ENCODE measurements around the gene CRIP2.

DNA sequence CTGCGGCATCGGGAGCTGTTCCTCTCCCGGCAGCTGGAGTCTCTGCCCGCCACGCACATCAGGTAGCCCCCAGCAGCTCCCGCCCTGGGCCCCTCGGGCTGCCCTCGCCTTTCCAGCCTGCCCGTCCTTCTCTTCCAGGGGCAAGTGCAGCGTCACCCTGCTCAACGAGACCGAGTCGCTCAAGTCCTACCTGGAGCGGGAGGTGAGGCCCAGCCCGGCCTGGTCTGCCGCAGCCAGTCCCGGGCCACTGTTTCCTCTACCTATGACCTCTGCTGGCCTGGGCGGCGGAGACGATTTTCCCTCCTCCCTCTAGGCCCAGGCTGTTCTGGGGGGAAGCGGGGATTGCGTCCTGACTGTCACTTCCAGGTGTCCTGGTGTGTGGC, 24.5 kb upstream of the CRIP2 start:
- TF ChIP-seq, protein P1, sequence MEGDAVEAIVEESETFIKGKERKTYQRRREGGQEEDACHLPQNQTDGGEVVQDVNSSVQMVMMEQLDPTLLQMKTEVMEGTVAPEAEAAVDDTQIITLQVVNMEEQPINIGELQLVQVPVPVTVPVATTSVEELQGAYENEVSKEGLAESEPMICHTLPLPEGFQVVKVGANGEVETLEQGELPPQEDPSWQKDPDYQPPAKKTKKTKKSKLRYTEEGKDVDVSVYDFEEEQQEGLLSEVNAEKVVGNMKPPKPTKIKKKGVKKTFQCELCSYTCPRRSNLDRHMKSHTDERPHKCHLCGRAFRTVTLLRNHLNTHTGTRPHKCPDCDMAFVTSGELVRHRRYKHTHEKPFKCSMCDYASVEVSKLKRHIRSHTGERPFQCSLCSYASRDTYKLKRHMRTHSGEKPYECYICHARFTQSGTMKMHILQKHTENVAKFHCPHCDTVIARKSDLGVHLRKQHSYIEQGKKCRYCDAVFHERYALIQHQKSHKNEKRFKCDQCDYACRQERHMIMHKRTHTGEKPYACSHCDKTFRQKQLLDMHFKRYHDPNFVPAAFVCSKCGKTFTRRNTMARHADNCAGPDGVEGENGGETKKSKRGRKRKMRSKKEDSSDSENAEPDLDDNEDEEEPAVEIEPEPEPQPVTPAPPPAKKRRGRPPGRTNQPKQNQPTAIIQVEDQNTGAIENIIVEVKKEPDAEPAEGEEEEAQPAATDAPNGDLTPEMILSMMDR (IDR thresholded peaks at IDR 0.05; ENCODE audit: extremely low read depth in 1 of 2, insufficient read depth in 1 of 2, low read depth in 1 of 2, low read length in 2 of 2), result no peak
- no peak for TF ChIP-seq POLR2AphosphoS5 (IDR thresholded peaks at IDR 0.05; ENCODE audit: insufficient read depth, low read depth, low read length)
- TF ChIP-seq POLR2A (IDR thresholded peaks at IDR 0.05; ENCODE audit: low read depth, low read length), result no peak

Data from endothelial cell of umbilical vein (primary cell).